GM21723 (cell line): ENCODE results near the gene C4B.
"Not testable (repeated sequence)": the region's sequence is repeated elsewhere in the genome, so short reads cannot be mapped to it uniquely, and the experiment has no call there.

Source experiments
- ATAC-seq: cut with Tn5 transposase; IDR thresholded peaks from one replicate; pipeline ENCODE4 v1.9.1; 2021; ENCODE audit warnings: mild to moderate bottlenecking, moderate library complexity; ENCODE audit not compliant: unreplicated experiment

The C4B gene

GRCh38 chr6:31980998-31981397 is 33.6 kb upstream of the C4B start:
- not testable (repeated sequence) for ATAC-seq

DNA sequence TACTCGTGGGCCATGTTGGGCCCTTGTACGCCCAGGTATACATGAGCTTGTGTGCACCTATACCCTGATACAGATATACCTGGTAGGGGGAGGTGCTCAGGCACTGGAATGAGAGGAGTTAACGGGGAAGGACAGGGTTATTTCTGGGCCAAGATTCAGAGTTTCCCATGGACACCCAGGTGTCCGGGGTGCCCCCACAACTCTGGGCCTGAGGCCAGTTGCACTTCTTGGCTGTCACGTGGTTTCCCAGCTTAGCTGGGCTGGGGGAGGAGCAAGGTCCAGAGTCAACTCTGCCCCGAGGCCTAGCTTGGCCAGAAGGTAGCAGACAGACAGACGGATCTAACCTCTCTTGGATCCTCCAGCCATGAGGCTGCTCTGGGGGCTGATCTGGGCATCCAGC is 32.9 kb upstream of the C4B start, which contains the start of gene C4A:
Gene C4A, plus strand, starts transcription at position 314 of the 400 bp plus-strand sequence. Its CDS starts 51 bp downstream, at position 365.
- not testable (repeated sequence) for ATAC-seq

DNA sequence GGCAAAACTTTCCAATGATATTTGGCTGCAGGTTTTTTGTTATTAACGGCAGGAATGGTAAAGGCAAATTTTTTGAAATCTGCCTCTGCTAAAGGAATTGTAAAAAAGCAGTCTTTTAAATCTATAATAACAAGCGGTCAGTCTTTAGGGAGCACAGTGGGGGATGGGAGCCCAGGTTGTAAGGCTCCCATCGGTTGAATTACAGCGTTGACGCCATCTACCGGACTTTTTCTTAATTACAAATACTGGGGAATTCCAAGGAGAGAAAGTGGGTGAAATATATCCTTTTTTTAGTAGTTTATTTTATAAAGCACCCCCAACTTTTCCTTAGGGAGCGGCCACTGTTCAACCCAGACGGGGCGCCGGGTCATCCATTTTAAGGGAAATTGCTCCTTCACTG is 25.2 kb upstream of the C4B start:
- not testable (repeated sequence) for ATAC-seq

DNA sequence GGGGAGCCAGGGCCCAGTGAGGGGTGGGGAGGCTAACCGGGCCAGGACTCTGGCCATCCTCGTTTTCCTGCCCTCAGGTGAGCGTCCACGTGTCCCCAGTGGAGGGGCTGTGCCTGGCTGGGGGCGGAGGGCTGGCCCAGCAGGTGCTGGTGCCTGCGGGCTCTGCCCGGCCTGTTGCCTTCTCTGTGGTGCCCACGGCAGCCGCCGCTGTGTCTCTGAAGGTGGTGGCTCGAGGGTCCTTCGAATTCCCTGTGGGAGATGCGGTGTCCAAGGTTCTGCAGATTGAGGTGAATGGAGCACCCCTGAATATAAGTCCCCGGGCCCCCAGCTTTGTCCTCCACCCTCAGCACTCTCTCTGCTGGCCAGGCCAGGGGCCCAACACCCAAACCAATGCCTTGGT is 20.2 kb upstream of the C4B start:
- not testable (repeated sequence) for ATAC-seq

DNA sequence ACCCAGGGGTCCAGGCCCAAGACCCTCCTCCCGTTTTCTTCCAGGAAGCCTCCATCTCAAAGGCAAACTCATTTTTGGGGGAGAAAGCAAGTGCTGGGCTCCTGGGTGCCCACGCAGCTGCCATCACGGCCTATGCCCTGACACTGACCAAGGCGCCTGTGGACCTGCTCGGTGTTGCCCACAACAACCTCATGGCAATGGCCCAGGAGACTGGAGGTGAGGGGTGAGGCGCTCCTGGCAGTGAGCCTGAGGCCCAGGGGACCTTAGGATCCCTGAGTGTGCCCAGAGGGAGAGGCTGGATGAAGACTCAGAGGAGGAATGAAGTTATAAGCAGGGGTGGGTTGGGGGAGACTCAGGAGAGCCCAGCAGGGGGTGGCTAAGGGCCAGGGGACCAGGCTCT is 18.2 kb upstream of the C4B start:
- ATAC-seq: not testable (repeated sequence)

- ATAC-seq: not testable (repeated sequence)
Measured at GRCh38 chr6:32002546-32003268, 11.9 kb upstream of the C4B start.

DNA sequence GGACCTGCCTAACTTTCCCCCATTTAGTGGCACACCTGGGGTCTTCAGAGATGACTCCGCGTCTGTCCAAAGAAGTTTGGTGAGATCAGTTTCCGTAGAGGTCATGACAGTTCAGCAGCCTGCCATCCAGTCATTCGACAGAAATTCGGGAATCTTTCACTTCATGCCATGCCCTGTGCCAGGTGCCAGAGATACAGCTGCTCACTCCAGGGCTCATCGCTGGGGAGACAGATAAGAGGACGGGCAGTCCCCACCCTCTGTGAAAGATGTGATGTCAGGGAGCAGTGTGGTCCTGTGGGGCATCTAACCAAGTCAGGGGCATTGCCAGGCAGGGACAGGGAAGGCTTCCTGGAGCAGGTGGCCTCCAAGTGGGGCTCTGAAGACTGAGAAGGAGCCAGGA is 11.3 kb upstream of the C4B start:
- ATAC-seq: not testable (repeated sequence)

GRCh38 chr6:32004393-32004792 is 10.2 kb upstream of the C4B start:
- not testable (repeated sequence) for ATAC-seq

- ATAC-seq: not testable (repeated sequence)
Measured at GRCh38 chr6:32004864-32005537, 9.6 kb upstream of the C4B start.

DNA sequence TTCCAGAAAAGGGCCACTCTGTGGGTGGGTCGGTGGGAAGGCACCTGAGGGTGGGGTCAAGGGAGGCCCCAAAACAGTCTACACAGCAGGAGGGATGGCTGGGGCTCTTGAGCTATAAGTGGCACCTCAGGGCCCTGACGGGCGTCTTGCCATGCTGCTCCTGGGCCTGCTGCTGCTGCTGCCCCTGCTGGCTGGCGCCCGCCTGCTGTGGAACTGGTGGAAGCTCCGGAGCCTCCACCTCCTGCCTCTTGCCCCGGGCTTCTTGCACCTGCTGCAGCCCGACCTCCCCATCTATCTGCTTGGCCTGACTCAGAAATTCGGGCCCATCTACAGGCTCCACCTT is 9.1 kb upstream of the C4B start:
- not testable (repeated sequence) for ATAC-seq

GRCh38 chr6:32005991-32006529 is 8.5 kb upstream of the C4B start:
- not testable (repeated sequence) for ATAC-seq

- not testable (repeated sequence) for ATAC-seq
Measured at GRCh38 chr6:32007086-32007485, 7.5 kb upstream of the C4B start.

GRCh38 chr6:32008037-32008436 is 6.6 kb upstream of the C4B start:
- not testable (repeated sequence) for ATAC-seq

GRCh38 chr6:32008616-32009015 is 6.0 kb upstream of the C4B start:
- not testable (repeated sequence) for ATAC-seq

GRCh38 chr6:32009537-32009936 is 5.1 kb upstream of the C4B start:
- ATAC-seq: not testable (repeated sequence)

- ATAC-seq: not testable (repeated sequence)
Measured at GRCh38 chr6:32010856-32011530, 3.6 kb upstream of the C4B start.

- not testable (repeated sequence) for ATAC-seq
Measured at GRCh38 chr6:32012941-32013617, 1.5 kb upstream of the C4B start.

- not testable (repeated sequence) for ATAC-seq
Measured at GRCh38 chr6:32013738-32014137, 857 bp upstream of the C4B start.

- ATAC-seq: not testable (repeated sequence)
Measured at GRCh38 chr6:32022100-32022499, 7.5 kb downstream of the C4B start.

DNA sequence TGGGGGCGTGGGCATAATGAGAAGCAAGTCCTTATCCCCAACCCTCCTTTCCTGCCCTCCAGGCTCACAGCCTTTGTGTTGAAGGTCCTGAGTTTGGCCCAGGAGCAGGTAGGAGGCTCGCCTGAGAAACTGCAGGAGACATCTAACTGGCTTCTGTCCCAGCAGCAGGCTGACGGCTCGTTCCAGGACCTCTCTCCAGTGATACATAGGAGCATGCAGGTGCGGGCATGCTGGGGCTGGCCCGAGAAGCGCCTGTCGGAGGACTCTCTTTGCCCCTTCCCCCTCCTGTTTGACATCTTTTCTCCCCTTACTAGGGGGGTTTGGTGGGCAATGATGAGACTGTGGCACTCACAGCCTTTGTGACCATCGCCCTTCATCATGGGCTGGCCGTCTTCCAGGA is 14.0 kb downstream of the C4B start:
- ATAC-seq: not testable (repeated sequence)

DNA sequence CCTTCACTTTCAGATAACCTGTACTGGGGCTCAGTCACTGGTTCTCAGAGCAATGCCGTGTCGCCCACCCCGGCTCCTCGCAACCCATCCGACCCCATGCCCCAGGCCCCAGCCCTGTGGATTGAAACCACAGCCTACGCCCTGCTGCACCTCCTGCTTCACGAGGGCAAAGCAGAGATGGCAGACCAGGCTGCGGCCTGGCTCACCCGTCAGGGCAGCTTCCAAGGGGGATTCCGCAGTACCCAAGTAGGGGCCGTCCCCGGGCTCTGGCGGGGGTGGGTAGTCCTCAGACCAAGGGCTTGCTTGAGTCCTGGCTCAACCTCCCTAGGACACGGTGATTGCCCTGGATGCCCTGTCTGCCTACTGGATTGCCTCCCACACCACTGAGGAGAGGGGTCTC is 15.0 kb downstream of the C4B start:
- not testable (repeated sequence) for ATAC-seq
